HFF-Myc (cell line): ENCODE data around the gene MAPK14.
A peak's percentile ranks its signal among the peaks of the same experiment; 100 is the strongest.
"Not testable (repeated sequence)": the region's sequence is repeated elsewhere in the genome, so short reads cannot be mapped to it uniquely, and the experiment has no call there.

Experiments
- DNase-seq: peaks from one replicate; pipeline ENCODE4 v3.0.0-alpha.2; 2011; ENCODE audit warnings: low read depth; ENCODE audit errors: extremely low read depth
- H3K4me3 ChIP-seq: replicated peaks from 2 replicates; pipeline ENCODE4 v1.5.1; 2011; ENCODE audit warnings: low read depth, mild to moderate bottlenecking, control low read depth, low read length
- TF ChIP-seq, protein P1 (sequence below): IDR thresholded peaks from 2 replicates; pipeline ENCODE4 v1.5.1; 2012; ENCODE audit warnings: mild to moderate bottlenecking, low read depth, low read length, control low read depth; ENCODE audit errors: missing control alignments

The MAPK14 gene

DNA sequence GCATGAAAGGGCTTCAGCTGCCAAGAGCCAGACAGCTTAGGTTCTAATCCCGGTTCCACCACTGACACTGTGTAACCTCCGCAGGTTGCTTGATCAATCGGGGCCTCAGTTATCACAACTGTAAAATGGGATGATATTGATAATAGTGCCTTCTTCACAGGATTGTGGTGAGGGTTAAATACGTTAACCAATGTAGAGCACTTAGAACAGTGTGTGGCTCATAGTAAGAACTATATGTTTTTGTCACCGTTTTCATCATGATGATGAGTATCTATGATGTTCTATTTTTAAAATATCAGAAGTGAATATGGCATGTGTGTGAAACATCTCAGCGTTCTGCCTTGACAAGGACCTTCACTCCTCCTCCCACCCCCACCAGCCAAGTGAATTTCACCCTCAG lies 92.4 kb downstream of the MAPK14 start:
- TF ChIP-seq, protein P1, sequence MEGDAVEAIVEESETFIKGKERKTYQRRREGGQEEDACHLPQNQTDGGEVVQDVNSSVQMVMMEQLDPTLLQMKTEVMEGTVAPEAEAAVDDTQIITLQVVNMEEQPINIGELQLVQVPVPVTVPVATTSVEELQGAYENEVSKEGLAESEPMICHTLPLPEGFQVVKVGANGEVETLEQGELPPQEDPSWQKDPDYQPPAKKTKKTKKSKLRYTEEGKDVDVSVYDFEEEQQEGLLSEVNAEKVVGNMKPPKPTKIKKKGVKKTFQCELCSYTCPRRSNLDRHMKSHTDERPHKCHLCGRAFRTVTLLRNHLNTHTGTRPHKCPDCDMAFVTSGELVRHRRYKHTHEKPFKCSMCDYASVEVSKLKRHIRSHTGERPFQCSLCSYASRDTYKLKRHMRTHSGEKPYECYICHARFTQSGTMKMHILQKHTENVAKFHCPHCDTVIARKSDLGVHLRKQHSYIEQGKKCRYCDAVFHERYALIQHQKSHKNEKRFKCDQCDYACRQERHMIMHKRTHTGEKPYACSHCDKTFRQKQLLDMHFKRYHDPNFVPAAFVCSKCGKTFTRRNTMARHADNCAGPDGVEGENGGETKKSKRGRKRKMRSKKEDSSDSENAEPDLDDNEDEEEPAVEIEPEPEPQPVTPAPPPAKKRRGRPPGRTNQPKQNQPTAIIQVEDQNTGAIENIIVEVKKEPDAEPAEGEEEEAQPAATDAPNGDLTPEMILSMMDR: no peak
- H3K4me3 ChIP-seq: no peak overlapping the region
- DNase-seq: no peak

DNA sequence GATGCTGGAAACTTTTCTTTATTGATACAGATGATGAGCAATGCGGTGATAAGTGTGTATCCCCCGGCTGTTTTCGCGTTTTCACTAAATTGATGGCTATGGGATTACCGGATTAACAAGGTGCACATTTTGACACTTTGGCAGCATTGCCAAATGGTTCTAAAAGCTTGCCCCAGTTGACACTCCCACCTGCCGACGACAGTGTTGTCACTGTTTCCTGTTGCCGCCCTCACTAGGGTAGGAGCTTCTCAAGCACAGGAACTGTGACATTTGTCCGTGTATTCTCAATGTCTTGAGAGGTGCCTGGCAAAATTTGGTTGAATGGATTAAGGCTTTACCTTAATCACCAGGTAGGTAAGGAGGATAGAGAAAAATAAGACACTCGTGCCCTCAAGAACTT lies 92.9 kb downstream of the MAPK14 start:
- DNase-seq: no peak
- TF ChIP-seq, protein P1: no peak
- H3K4me3 ChIP-seq: no peak overlapping the region

GRCh38 chr6:36120979-36121786 lies 93.6 kb downstream of the MAPK14 start:
- no peak overlapping the region for H3K4me3 ChIP-seq
- no peak for DNase-seq
- TF ChIP-seq, protein P1: no peak

DNA sequence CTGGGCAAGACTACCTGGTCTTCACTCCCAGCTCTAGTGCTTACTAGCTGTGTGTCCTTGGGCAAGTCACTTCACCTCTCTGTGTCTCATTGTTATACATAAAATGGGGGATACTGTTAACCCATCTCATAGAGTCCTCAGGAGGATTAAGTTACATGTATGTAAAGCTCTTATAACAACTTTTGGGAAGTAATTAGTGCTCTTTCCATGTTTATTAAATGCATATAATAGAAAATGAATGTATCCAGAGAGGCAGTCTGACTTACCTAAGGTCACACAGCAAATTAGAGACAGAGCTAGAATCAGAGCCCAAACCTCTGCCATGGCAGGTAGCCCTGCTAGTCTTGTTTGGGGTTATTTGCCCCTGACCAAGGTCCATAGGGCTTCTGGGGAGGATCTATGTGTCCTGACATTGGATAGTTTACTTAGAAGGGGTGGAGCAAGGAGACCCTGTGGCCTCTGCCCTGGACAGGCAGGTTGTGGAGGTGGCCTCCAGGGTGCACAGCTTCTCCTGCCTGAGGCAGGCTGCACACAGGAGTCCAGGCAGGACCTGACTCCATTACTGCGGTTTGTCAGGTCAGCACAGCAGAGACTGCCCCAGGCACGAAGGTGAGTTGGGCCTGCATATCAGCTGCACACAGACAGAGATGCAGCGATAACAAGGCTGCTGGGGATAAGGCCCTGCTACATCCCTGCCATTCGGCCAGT lies 94.3 kb downstream of the MAPK14 start:
- H3K4me3 ChIP-seq: no peak overlapping the region
- no peak for DNase-seq

GRCh38 chr6:36122495-36123269 lies 95.1 kb downstream of the MAPK14 start:
- TF ChIP-seq, protein P1: no peak
- no peak for DNase-seq
- no peak overlapping the region for H3K4me3 ChIP-seq

More for the DNA sequence above, 94.3 kb downstream of the MAPK14 start:
- TF ChIP-seq, protein P1: no peak

- no peak overlapping the region for H3K4me3 ChIP-seq
- TF ChIP-seq, protein P1: peak; percentile 67
- peak; percentile 46 for DNase-seq
Observed at GRCh38 chr6:36123270-36124139, 95.9 kb downstream of the MAPK14 start.

DNA sequence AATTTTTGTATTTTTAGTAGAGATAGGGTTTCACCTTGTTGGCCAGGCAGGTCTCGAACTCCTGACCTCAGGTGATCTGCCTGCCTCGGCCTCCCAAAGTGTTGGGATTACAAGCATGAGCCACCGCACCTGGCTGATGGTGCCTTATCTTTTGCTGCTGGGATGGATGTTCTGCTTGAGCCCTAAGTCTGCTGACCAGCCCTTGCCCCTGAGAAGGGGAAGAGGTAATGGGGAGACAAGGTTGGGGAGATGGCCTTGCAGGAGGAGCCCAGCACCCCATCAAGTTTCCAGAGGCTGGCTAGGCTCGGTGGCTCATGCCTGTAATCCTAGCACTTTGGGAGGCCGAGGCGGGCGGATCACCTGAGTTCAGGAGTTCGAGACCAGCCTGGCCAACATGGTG lies 96.7 kb downstream of the MAPK14 start:
- DNase-seq: not testable (repeated sequence)

More for the DNA sequence above, 96.7 kb downstream of the MAPK14 start:
- H3K4me3 ChIP-seq: not testable (repeated sequence)
